Hematopoietic multipotent progenitor cell (in vitro differentiated cells): ENCODE measurements around the gene ADRB1. TPM values are rescaled to one million over a fixed set of nuclear protein-coding genes. Genes with fewer than 3 reads are reported as not detected.

ENCODE experiments used
- DNase-seq, 3 donors: peaks; one replicate each; pipeline ENCODE4 v3.0.0-alpha.2; 2011 to 2015; ENCODE audit warnings: low read depth in 2 of 3, low spot score in 2 of 3
- total RNA-seq: library from RNA; depleted of rRNA; stranded (reverse); fragments of >200 nt; gene quantifications from one replicate; pipeline ENCODE4 v1.2.3, GENCODE V29; 2012

ADRB1 gene
- 2.4 TPM for total RNA-seq

DNA sequence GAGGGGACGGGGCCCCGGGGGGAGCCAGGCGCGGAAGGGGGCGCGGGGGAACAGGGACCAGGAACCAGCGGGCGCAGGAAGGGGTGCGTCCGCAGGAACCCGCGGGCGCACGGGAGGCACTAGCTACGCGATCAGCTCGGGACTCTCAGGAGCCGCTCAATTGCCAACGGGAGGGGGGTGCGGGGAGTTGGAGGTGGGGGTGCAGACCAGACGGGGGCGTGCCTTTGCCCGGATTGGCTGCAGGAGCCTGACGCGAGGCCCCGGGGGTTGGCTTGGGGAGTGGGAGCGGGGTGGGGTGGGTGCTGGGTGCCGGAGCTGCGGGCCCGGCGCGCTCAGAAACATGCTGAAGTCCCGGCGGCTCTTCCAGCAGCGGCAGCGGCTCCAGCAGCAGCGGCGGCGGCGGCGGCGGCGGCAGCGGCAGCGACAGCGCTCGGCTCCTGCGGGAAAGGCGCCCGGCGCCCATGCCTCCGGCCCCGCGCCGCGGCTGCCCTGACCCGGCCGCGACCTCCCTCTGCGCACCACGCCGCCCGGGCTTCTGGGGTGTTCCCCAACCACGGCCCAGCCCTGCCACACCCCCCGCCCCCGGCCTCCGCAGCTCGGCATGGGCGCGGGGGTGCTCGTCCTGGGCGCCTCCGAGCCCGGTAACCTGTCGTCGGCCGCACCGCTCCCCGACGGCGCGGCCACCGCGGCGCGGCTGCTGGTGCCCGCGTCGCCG, at the start of gene ADRB1:
TSS of gene ADRB1 (plus strand) at position 335 of the 715 bp plus-strand sequence. CDS start at position 602, 267 bp downstream.
- peak in 2 of 3 donors; percentile 50 to 77 for DNase-seq

DNA sequence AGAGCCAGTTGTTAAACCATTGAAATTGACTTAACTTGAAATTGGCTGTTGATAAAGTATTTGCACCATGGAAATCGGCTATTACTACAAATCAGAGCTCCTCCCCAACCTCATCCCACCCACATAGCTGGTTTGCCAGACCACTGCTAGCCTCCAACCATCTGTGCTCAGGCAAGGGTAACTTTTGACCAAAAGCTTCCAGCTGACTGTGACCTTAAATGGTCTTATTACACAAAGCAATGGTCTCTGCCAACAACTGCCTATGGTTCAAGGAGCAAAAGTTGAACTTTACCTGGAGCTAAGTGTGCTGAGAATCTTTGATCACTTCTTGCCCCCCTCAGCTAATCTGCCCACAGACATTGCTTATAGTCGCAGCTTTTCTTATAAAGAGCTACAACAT, 48.5 kb upstream of the ADRB1 start:
- DNase-seq, result no peak

DNA sequence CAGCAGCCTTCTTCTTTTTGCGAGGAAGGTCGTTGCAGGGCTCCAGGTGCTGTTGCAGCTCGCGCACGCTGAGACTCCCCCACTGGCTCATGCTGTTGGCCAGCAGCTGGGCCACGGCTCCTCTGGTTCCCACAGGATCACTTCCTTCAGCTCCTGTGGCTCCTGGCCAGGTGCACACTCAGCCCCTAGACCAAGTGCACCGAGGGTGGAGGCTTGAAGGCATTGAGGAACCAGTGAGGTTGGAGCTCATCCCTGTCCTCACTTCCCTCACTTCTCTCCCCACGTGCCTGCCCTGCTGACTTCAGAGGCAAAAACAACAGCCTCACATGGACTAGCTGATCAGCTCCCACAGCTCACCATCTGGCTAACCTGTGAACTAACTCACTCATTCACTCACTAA, 46.2 kb upstream of the ADRB1 start:
- DNase-seq, result no peak

DNA sequence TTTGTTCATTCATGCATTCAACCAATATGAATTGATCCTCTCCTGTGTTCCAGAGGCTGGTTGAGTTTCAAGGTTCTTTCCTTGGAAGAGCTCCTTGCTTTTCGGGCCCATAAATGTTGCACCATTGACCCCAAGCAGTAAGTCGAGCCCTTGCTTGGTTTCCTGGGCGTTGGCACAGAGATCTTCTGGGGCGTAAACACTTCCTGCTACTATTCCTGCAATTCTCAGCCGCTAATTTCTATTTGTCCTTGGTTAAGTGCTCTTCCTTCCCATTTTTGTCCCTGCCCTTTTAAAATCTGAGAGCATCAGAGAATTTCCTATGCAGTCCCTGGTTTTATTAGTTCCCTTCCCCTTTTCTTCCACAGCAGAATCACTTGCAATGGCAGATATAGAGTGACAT, 44.1 kb upstream of the ADRB1 start:
- DNase-seq, result no peak

DNA sequence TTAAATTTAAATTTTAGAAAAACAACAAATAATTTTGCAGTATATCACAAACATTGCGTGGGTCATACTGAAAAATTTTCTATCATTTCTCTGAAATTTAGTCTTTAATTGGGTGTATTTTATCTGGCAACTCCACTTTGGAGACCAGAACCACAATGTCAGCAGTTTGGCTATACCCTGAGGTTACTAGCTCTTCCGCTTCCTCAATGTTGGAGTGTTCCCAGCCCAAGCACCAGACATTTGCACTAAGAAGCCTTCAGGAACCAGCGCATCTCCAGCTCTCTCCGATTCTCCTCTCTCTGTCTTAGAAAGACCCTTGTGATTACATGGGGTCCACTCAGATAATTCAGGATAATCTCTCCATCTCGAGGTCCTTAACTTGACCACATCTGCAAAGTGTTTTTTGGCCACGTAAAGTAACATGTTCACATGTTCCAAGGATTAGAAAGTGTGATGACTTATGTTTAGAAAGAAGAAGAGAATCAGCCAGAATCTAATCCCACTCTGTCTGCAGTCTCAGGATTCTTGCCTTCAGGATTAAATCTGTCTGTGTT, 43.1 kb upstream of the ADRB1 start:
- no peak for DNase-seq

- no peak for DNase-seq
These were observed 41.2 kb upstream of the ADRB1 start for GRCh38 chr10:114002422-114002821.

- DNase-seq, result no peak
These were observed 40.3 kb upstream of the ADRB1 start for GRCh38 chr10:114003161-114003941.

DNA sequence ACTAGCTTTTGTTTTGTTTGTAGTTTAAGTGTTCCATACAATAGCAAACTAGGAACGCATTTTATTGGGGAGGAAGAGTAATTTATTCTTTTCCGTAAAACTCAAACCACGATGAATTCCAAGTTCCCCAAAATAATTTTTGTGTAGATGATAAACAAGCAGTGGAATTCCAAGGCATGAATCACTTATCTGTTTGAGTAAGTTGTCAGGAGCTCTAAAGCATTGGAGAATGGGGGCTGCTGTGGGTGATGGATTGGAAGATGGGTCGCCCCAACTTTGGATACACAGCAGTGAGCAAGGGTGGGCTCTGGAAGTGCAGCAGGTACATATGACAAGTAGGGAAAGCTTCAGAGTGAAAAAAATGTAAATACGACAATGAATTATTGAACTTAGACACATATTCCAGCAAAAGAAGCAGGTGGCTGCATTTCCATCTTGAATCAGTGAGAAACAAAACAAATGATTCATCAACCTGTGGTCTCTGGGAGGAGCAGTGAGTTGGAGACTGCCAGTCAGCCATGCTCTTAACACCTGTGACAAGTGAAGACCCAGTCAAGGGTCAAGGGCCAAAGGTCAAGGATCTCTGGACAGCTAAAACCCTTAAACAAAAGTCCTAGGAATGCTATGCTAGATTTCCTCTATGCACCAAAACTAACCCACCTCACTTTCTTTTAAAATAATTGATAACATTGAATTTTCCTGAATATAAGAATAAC, 34.2 kb upstream of the ADRB1 start:
- DNase-seq, result no peak

DNA sequence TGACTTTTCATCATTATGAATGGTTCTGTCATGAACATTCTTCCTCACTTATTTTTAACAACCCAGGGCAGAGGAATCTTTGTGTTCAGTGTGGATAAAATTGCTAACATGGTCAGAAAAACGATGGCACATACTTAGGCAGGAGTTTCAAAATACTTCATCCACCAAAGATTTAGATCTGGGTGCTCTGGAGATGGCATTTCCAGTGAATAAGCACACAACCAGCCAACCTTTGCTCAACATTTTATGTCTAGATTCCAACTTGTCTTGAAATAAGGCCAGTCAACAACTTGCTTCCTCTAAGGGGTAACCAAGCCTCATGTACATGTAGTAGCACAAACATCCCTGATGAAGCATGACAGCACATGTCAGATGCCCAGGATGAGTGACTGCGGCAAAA, 33.4 kb upstream of the ADRB1 start:
- no peak for DNase-seq

- no peak for DNase-seq
These were observed 31.0 kb upstream of the ADRB1 start for GRCh38 chr10:114012650-114013049.

- no peak for DNase-seq
These were observed 28.0 kb upstream of the ADRB1 start for GRCh38 chr10:114015708-114016107.

DNA sequence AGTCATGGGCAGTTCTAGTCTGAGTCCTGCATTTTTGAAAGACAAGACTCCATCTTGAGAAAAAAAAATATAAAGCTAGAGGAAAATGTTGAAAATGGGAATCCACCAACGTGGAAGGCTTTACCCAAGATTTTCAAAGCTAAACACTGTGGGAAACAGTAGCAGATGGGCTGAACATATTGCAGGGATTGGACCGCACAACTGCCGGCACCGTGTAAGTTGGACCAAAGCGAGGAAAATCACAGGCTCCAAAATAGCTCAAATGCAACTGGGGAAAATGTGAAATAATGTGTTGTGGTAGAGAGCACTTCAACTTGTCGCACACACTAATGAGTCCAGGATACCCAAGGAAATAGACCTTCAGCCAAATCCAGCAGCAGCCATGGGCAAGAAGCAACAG, 26.4 kb upstream of the ADRB1 start:
- no peak for DNase-seq

GRCh38 chr10:114017873-114018272, 25.8 kb upstream of the ADRB1 start:
- DNase-seq, result peak in 2 of 3 donors; percentile 5 to 36

DNA sequence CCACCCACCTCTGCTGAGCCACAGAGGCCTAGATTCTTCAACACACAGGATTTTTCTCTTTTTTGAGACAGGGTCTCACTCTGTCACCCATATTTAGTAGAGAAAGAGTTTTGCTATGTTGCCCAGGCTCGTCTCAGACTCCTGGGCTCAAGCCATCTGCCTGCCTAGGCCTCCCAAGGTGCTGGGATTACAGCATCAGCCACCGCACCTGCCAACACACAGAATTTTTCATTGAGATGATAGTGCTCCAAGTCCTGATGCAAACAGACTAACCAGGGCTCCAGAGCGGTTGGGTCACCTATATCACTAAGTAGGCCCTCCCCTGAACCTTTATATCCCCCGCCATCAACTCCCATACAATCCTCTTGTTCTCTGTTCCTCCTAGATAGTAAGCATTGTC, 24.4 kb upstream of the ADRB1 start:
- no peak for DNase-seq

GRCh38 chr10:114021154-114021553, 22.5 kb upstream of the ADRB1 start:
- DNase-seq, result no peak

GRCh38 chr10:114021717-114022680, 21.7 kb upstream of the ADRB1 start:
- no peak for DNase-seq

- no peak for DNase-seq
These were observed 20.7 kb upstream of the ADRB1 start for GRCh38 chr10:114022766-114023597.

GRCh38 chr10:114024876-114025610, 18.6 kb upstream of the ADRB1 start:
- DNase-seq, result peak in 2 of 3 donors; percentile 83 to 92
